Fibroblast of pulmonary artery (primary cell): ENCODE data around the gene ZNF99.
"Not testable (repeated sequence)": the region's sequence is repeated elsewhere in the genome, so short reads cannot be mapped to it uniquely, and the experiment has no call there.

Experiments
- DNase-seq: peaks from one replicate; pipeline ENCODE4 v3.0.0-alpha.2; 2010; ENCODE audit warnings: low read depth
- H3K4me3 ChIP-seq: replicated peaks from 2 replicates; pipeline ENCODE4 v1.5.1; 2011; ENCODE audit warnings: low read depth, mild to moderate bottlenecking, control low read depth, low read length, moderate library complexity
- TF ChIP-seq, protein P1 (sequence below): IDR thresholded peaks from 2 replicates; pipeline ENCODE4 v1.5.1; 2011; ENCODE audit warnings: mild to moderate bottlenecking, control low read depth, low read length, inconsistent platforms; ENCODE audit errors: missing control alignments

ZNF99 gene

DNA sequence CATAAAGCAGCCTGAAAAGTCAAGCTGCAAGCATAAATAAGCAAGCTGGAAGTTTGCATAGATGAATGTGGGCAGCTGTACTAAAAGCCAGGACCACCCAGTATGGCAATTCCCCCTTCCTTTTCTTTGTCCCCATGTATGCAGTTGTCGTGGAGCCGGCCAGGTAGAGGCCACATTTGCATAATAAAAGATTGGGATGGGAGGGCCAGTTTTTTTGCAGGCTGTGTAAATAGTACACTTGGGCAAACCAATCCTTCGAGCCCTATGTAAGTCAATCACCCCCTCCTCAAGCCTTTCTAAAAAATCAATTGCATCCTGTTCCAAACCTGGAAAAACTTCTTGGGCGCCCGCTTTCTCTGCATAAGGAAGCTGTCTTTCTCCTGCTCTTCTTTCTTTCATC is 13.1 kb upstream of the ZNF99 start:
- TF ChIP-seq, protein P1, sequence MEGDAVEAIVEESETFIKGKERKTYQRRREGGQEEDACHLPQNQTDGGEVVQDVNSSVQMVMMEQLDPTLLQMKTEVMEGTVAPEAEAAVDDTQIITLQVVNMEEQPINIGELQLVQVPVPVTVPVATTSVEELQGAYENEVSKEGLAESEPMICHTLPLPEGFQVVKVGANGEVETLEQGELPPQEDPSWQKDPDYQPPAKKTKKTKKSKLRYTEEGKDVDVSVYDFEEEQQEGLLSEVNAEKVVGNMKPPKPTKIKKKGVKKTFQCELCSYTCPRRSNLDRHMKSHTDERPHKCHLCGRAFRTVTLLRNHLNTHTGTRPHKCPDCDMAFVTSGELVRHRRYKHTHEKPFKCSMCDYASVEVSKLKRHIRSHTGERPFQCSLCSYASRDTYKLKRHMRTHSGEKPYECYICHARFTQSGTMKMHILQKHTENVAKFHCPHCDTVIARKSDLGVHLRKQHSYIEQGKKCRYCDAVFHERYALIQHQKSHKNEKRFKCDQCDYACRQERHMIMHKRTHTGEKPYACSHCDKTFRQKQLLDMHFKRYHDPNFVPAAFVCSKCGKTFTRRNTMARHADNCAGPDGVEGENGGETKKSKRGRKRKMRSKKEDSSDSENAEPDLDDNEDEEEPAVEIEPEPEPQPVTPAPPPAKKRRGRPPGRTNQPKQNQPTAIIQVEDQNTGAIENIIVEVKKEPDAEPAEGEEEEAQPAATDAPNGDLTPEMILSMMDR: no peak
- H3K4me3 ChIP-seq: no peak overlapping the region
- DNase-seq: no peak

DNA sequence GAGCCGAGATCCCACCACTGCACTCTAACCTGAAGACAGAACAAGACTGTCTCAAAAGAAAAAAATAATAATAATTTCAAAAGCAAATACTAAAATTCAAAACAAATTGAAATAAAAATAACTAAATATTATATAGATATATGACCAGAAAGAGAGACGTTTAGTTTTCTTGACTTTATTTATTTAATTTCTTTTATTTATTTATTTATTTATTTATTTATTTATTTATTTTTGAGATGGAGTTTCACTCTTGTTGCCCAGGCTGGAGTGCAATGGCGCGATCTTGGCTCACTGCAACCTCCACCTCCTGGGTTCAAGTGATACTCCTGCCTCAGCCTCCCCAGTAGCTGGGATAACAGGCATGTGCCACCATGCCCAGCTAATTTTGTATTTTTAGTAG is 8.9 kb upstream of the ZNF99 start:
- not testable (repeated sequence) for H3K4me3 ChIP-seq, DNase-seq

GRCh38 chr19:22735911-22736645 is 47.9 kb downstream of the ZNF99 start:
- H3K4me3 ChIP-seq: no peak overlapping the region
- TF ChIP-seq, protein P1: no peak
- DNase-seq: no peak

DNA sequence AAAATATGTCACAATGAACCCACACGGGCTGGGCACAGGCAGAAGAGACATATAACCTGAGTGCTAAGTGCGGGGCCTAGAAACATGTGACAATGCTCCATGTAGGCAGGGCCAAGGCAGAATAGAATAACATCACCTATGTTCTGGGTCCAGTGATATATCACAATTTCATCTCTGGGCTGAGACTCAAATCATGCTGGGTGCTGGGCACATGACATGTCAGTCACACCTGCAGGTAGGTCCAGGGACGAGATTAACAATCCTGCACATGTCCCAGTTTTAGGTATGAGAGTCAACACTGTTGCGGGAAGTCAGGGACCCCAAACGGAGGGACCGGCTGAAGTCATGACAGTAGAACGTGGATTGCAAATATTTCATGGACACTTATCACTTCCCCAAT is 50.3 kb downstream of the ZNF99 start:
- H3K4me3 ChIP-seq: no peak overlapping the region
- TF ChIP-seq, protein P1: no peak
- DNase-seq: no peak

GRCh38 chr19:22728214-22728613 is 55.7 kb downstream of the ZNF99 start:
- not testable (repeated sequence) for DNase-seq

GRCh38 chr19:22721533-22721932 is 62.4 kb downstream of the ZNF99 start:
- DNase-seq, H3K4me3 ChIP-seq: not testable (repeated sequence)

More at GRCh38 chr19:22728214-22728613, 55.7 kb downstream of the ZNF99 start:
- H3K4me3 ChIP-seq: not testable (repeated sequence)

DNA sequence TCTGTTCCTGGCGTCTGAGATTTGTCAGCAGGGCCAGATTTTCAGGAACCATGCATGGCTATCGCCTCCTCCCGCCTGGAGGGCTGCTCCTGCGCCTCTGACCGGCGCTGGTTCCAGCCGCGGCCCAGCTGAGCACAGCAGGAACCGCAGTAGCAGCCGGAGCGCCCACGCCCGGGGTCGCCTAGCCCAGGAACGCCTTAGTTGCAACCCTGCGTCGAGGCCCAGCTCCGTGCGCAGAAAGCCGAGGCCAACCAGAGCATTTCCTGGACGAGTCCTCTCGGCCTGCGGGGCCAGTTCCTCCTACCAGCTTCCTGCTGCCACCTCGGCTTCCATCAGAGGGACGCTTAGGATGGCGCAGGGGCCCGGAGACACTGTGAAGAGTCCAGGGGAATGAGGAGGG is 75.0 kb downstream of the ZNF99 start:
- no peak overlapping the region for H3K4me3 ChIP-seq
- DNase-seq: no peak
- TF ChIP-seq, protein P1: no peak

DNA sequence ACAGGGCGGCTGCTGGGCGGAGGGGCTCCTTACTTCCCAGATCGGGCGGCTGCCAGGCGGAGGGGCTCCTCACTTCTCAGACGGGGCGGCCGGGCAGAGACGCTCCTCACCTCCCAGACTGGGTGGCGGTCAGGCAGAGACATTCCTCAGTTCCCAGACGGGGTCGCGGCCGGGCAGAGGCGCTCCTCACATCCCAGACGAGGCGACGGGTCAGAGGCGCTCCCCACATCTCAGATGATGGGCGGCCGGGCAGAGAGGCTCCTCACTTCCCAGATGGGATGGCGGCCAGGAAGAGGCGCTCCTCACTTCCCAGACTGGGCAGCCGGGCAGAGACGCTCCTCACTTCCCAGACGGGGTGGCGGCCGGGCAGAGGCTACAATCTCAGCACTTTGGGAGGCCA is 80.9 kb downstream of the ZNF99 start:
- not testable (repeated sequence) for DNase-seq, H3K4me3 ChIP-seq

DNA sequence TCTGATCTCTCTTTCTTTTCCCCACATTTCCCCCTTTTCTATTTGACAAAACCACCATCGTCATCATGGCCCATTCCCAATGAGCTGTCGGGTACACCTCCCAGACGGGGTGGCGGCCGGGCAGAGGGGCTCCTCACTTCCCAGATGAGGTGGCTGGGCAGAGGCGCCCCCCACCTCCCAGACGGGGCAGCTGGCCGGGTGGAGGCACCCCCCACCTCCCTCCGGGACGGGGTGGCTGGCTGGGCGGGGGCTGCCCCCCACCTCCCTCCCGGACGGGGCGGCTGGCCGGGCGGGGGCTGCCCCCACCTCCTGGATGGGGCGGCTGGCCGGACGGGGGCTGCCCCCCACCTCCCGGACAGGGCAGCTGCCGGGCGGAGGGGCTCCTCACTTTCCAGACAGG is 81.3 kb downstream of the ZNF99 start:
- not testable (repeated sequence) for H3K4me3 ChIP-seq, DNase-seq
